HG03457 (cell line): Measurements from ENCODE around the gene GP1BB.

Source experiments
- ATAC-seq: cut with Tn5 transposase; IDR thresholded peaks from one replicate; pipeline ENCODE4 v1.9.1; 2021; ENCODE audit warnings: moderate number of reproducible peaks; ENCODE audit not compliant: unreplicated experiment

The GP1BB gene

GRCh38 chr22:19764636-19765476, 41.5 kb downstream of the GP1BB start:
- no peak for ATAC-seq

GRCh38 chr22:19765477-19766239, 42.3 kb downstream of the GP1BB start:
- no peak for ATAC-seq

- ATAC-seq = no peak
Measured at GRCh38 chr22:19766240-19766510, 42.8 kb downstream of the GP1BB start.

GRCh38 chr22:19766511-19767426, 43.4 kb downstream of the GP1BB start:
- ATAC-seq = no peak

- ATAC-seq = no peak
Measured at GRCh38 chr22:19767427-19768341, 44.3 kb downstream of the GP1BB start.

GRCh38 chr22:19769393-19769715, 46.0 kb downstream of the GP1BB start:
- no peak for ATAC-seq

- ATAC-seq = no peak
Measured at GRCh38 chr22:19770349-19771220, 47.2 kb downstream of the GP1BB start.

GRCh38 chr22:19772422-19772672, 49.0 kb downstream of the GP1BB start:
- ATAC-seq = no peak

GRCh38 chr22:19772673-19773469, 49.5 kb downstream of the GP1BB start:
- ATAC-seq = no peak

GRCh38 chr22:19773470-19774040, 50.2 kb downstream of the GP1BB start:
- no peak for ATAC-seq
